Cerebellar nuclear complex (tissue), 1 donor: ENCODE data around the gene FTHL17.

Experiments used
- DNase-seq, 2 experiments: peaks; one replicate each; lab custom pipeline; 2025; lab: John Stamatoyannopoulos, UW

The FTHL17 gene

GRCh38 chrX:31038575-31039326 lies 33.1 kb downstream of the FTHL17 start:
- DNase-seq: no peak

GRCh38 chrX:31036895-31037294 lies 34.9 kb downstream of the FTHL17 start:
- no peak for DNase-seq

GRCh38 chrX:31027351-31027750 lies 44.5 kb downstream of the FTHL17 start:
- no peak for DNase-seq

GRCh38 chrX:31024866-31025265 lies 47.0 kb downstream of the FTHL17 start:
- DNase-seq: no peak

DNA sequence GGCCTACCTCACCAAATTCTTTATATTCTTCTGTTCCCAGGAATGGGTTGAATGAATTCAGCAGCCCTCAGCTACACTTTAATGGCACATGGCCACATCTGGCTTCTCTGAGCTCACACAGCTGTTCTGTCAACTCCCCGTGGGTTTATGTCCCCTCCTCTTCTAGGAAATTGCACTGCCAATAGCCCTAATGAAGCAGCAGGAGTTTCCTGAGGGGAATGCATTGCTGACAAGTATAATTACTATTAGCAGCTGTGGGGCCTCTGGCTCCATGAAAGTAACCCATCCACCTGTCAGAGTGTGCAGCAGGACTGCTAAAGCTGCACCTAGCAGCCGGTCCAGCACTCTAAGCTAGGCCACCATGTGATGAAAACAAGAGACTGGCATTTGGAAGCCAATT lies 50.3 kb downstream of the FTHL17 start:
- no peak for DNase-seq
